Measurements from ENCODE around the gene MRPL42.

GRCh38 chr12:93451423-93452158 lies 15.7 kb upstream of the MRPL42 start:
- TF ChIP-seq POLR2A (IDR thresholded peaks at IDR 0.05): no peak
- no peak for TF ChIP-seq CTCF (IDR thresholded peaks at IDR 0.05)

All from esophagus squamous epithelium (tissue), 4 donors.